GM12878 (cell line): ENCODE data around the gene GBX1. TPM values are rescaled to one million over a fixed set of nuclear protein-coding genes. Genes with fewer than 3 reads are reported as not detected.

Experiments used
- ATAC-seq: fragments of 200-7000 bp; cut with Tn5 transposase; 3 replicates; pipeline ENCODE4 v1.9.1; 2020; ENCODE audit warnings: mild to moderate bottlenecking, moderate library complexity
- BruUV-seq: library from RNA; stranded (reverse); fragments of 400-500 nt; replicated peaks from 2 replicates; lab custom pipeline; 2021; lab: Mats Ljungman, UMichigan
- CTCF ChIA-PET: fragments of 300-600 bp; sonication (Branson Sonifier 250); formaldehyde crosslinking; extraction: SDS; loops from one replicate; lab custom pipeline; 2021; ENCODE audit warnings: inconsistent platforms; lab: Yijun Ruan, JAX
- POLR2A ChIA-PET: fragments of 350-600 bp; formaldehyde crosslinking; extraction: SDS; loops from one replicate; lab custom pipeline; 2021; ENCODE audit warnings: inconsistent platforms; lab: Charles Lee
- RAD21 ChIA-PET: fragments of 300-600 bp; sonication (Branson Sonifier 250); formaldehyde crosslinking; loops from one replicate; lab custom pipeline; 2023; ENCODE audit warnings: antibody characterized with exemption; ENCODE audit not compliant: unreplicated experiment; lab: Charles Lee
- SMC1A ChIA-PET: fragments of 300-600 bp; sonication (Branson Sonifier 250); formaldehyde crosslinking; loops from one replicate; lab custom pipeline; 2023; ENCODE audit not compliant: unreplicated experiment, uncharacterized antibody; lab: Charles Lee
- DNase-seq: peaks from one replicate; pipeline ENCODE4 v3.0.0-alpha.2; 2011; ENCODE audit warnings: low read depth, low spot score
- FAIRE-seq: peaks from 3 replicates; lab custom pipeline; 2011; peaks lifted over from hg19 to GRCh38; lab: Jason Lieb, UNC
- H2AFZ ChIP-seq: 2 replicates; pipeline ENCODE4 v1.6.0; 2011; ENCODE audit warnings: low read depth, low read length, control low read depth; ENCODE audit not compliant: control insufficient read depth
- H3K27ac ChIP-seq: 2 replicates; pipeline ENCODE4 v1.5.1; 2011; ENCODE audit warnings: control low read depth; ENCODE audit not compliant: control insufficient read depth, insufficient read depth
- H3K27me3 ChIP-seq, 2 experiments: replicated peaks in 1 of 2; 2 replicates each; pipeline versions ENCODE4 v1.6.0 to v1.6.1; 2011; ENCODE audit warnings: low read length in 1 of 2; ENCODE audit not compliant: control insufficient read depth in 2 of 2, insufficient read depth in 2 of 2
- H3K36me3 ChIP-seq, 2 experiments: 2 replicates each; pipeline ENCODE4 v1.5.1; 2011; ENCODE audit warnings: low read length in 1 of 2; ENCODE audit not compliant: control insufficient read depth in 2 of 2, insufficient read depth in 2 of 2
- H3K4me1 ChIP-seq: 2 replicates; pipeline ENCODE4 v1.6.1; 2011; ENCODE audit warnings: mild to moderate bottlenecking, low read length, moderate library complexity, mixed read lengths; ENCODE audit not compliant: control insufficient read depth, insufficient read depth
- H3K4me2 ChIP-seq: 2 replicates; pipeline ENCODE4 v1.6.0; 2011; ENCODE audit warnings: control low read depth; ENCODE audit not compliant: control insufficient read depth, insufficient read depth
- H3K4me3 ChIP-seq: fragments of 200-600 bp; sonication (generic); 2 replicates; pipeline ENCODE4 v1.5.1; 2016
- H3K79me2 ChIP-seq: 2 replicates; pipeline ENCODE4 v1.6.0; 2011; ENCODE audit warnings: low read length; ENCODE audit not compliant: control insufficient read depth, insufficient read depth
- H3K9ac ChIP-seq: 2 replicates; pipeline ENCODE4 v1.8.0; 2011; ENCODE audit warnings: low read length, control low read depth, mixed read lengths; ENCODE audit not compliant: control insufficient read depth, insufficient read depth
- H3K9me3 ChIP-seq: replicated peaks from 3 replicates; pipeline ENCODE4 v1.5.1; 2011; ENCODE audit warnings: mild to moderate bottlenecking, low read length; ENCODE audit not compliant: control insufficient read depth, insufficient read depth
- H4K20me1 ChIP-seq: 2 replicates; pipeline ENCODE4 v1.6.0; 2011; ENCODE audit not compliant: control insufficient read depth, insufficient read depth
- EED ChIP-seq: sonication (generic); IDR thresholded peaks from 2 replicates; pipeline ENCODE4 v1.6.1; 2016; ENCODE audit warnings: antibody characterized with exemption, low read depth
- FOXM1 ChIP-seq: IDR thresholded peaks from 2 replicates; pipeline ENCODE4 v1.6.1; 2012; ENCODE audit warnings: low read depth, mild to moderate bottlenecking, inconsistent platforms, low read length, moderate library complexity
- IKZF2 ChIP-seq, 2 experiments: fragments of 450-650 bp; IDR thresholded peaks; 2 replicates each; pipeline ENCODE4 v1.6.1; 2017; ENCODE audit warnings: mild to moderate bottlenecking in 2 of 2, moderate library complexity in 2 of 2
- JUNB ChIP-seq: IDR thresholded peaks from 2 replicates; pipeline ENCODE4 v1.6.1; 2016; ENCODE audit warnings: antibody characterized with exemption, mild to moderate bottlenecking
- KDM1A ChIP-seq: fragments of 200-600 bp; sonication (generic); IDR thresholded peaks from 2 replicates; pipeline ENCODE4 v1.6.1; 2016; ENCODE audit warnings: borderline replicate concordance
- LARP7 ChIP-seq: fragments of 450-650 bp; IDR thresholded peaks from 2 replicates; pipeline ENCODE4 v1.6.1; 2017; ENCODE audit warnings: mild to moderate bottlenecking
- MTA3 ChIP-seq: IDR thresholded peaks from 2 replicates; pipeline ENCODE4 v1.6.1; 2012; ENCODE audit warnings: low read length, inconsistent platforms, borderline replicate concordance
- NFIC ChIP-seq: IDR thresholded peaks from 2 replicates; pipeline ENCODE4 v1.6.1; 2012; ENCODE audit warnings: low read depth, mild to moderate bottlenecking, inconsistent platforms, low read length, moderate library complexity
- NR2F1 ChIP-seq: fragments of 450-650 bp; conservative IDR thresholded peaks from 2 replicates; pipeline ENCODE4 v1.6.1; 2017; ENCODE audit warnings: mild to moderate bottlenecking
- SIN3A ChIP-seq: IDR thresholded peaks from 2 replicates; pipeline ENCODE4 v1.6.1; 2012; ENCODE audit warnings: low read depth, low read length, improper control_type of control experiment
- TAF1 ChIP-seq: IDR thresholded peaks from 2 replicates; pipeline ENCODE4 v1.6.1; 2011; ENCODE audit warnings: mild to moderate bottlenecking, low read depth, low read length, borderline replicate concordance
- TARDBP ChIP-seq: IDR thresholded peaks from 2 replicates; pipeline ENCODE4 v1.6.1; 2016; ENCODE audit warnings: borderline replicate concordance
- WGBS: methylation state at CpG from one replicate; pipeline ENCODE4 v1.1.6; 2016; ENCODE audit warnings: low lambda C conversion rate; ENCODE audit not compliant: insufficient replicate concordance, insufficient coverage; ENCODE audit errors: missing lambda C conversion rate; 5-methylcytosine and 5-hydroxymethylcytosine counted together
- in situ Hi-C: fragments of 300-500 bp; cut with MboI; formaldehyde crosslinking; loops from 9 replicates; pipeline ENCODE4 v1.14.3; 2018; ENCODE audit warnings: mixed read lengths
- intact Hi-C: fragments of 100-400 bp; cut with micrococcal nuclease; formaldehyde crosslinking; loops from one replicate; pipeline ENCODE4 v1.14.2; 2022; ENCODE audit not compliant: unreplicated experiment
- polyA plus RNA-seq, 11 experiments: library from polyadenylated mRNA; depleted of rRNA in 4 of 11; unstranded in 6 of 11; stranded (reverse) in 5 of 11; fragments of >200 nt; fragmentation: Nextera tagmentation in 4 of 11; fragmentation: Illumina TruSeq in 1 of 11; extraction: Ambion mirVana in 4 of 11; extraction: Trizol in 1 of 11; gene quantifications; 1 replicate in 1 of 11; 2 replicates in 10 of 11; pipeline versions ENCODE4 v1.2.1 to v1.2.3, GENCODE V29; 2011 to 2016; ENCODE audit warnings: inconsistent platforms in 2 of 11, missing spikeins in 2 of 11, low read depth in 1 of 11
- total RNA-seq, 4 experiments: library from RNA; depleted of rRNA in 3 of 4; stranded (reverse); fragments of >200 nt in 3 of 4; fragmentation: Illumina TruSeq in 1 of 4; extraction: Trizol in 1 of 4; gene quantifications; 2 replicates each; pipeline versions ENCODE4 v1.2.1 to v1.2.3, GENCODE V29; 2013 to 2021

Gene GBX1
- total and polyA plus RNA-seq, 10 of the 15 experiments (the other 5 are each of a cell fraction or from before 2014, with no cell fraction given) = not detected

DNA sequence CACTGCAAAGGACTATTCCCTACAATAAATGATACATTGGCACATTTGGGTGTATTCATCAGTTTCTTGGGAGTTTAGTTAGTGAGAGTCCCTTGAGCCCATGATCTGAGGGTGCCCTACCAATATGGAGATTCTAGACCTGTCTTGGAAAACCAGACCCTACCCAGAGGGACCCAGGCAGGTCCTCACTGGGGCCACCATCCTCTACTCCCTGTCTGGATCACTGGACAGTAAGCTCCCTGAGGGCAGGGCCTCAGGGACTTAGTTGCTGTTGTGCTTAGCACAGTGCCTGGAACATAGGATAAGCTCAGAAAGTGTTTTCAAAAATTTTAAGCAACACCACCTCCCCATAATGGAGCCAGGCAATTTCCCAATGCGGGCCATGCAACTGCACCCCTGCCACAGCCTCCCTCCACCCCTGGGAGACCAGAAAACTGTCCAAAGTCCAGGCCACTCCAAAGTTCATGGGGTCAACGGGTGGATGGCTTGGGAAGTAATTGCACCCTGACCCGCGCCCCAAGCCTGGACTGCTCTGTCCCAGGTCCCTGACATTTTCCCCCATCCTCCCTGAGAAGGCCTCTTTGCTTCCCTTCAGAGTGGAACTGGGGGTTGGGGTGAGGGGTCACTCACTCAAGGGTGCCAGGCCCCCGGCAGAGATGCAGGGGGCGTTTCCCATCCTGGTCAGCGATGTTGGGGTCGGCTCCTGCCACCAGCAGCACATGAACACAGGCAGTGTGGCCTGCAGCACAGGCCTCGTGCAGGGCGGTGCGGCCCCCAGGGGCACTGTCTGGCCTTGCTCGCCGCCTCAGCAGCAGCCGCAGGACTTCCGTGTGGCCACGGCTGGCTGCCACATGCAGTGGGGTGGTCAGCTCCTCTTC lies 18.5 kb upstream of the GBX1 start:
- ChIA-PET CTCF (no interaction called here), SMC1A (no interaction called here), RAD21 (no interaction called here), POLR2A (no interaction called here)
- no peaks in the 10 kb centered on the region for H3K36me3 ChIP-seq
- DNase-seq (no peak), FAIRE-seq (no peak), ATAC-seq (no peak)
- WGBS = 47% methylated on average over 15 of the region's 16 CpGs
- no peak overlapping the region for H3K4me3 ChIP-seq
- H3K27me3 ChIP-seq = peaks cover 0 to 3% of the 10 kb centered on the region in 2 experiments; a peak in 1 of 4 replicates
- no peak overlapping the region for H3K27ac ChIP-seq
- peaks cover 7% of the 10 kb centered on the region for H3K4me1 ChIP-seq
- in situ Hi-C loops = no loop called here
- H3K9ac ChIP-seq = no peak overlapping the region
- TF ChIP-seq MTA3 (no peak), TARDBP (no peak), IKZF2 (IDR thresholded peaks at IDR 0.05) (no peak), LARP7 (no peak), NFIC (no peak), KDM1A (no peak), JUNB (no peak), SIN3A (no peak)
- no peak overlapping the region for H3K4me2 ChIP-seq
- H3K9me3 ChIP-seq = no peaks in the 10 kb centered on the region
- no TSS peak for BruUV-seq
- intact Hi-C loops = no loop called here
- H4K20me1 ChIP-seq = no peaks in the 10 kb centered on the region; the same call in 1 of the 2 replicates
- H2AFZ ChIP-seq = no peak overlapping the region
- no peaks in the 10 kb centered on the region for H3K79me2 ChIP-seq

- no peak for FAIRE-seq
- Histone ChIP-seq H3K9ac (no peak overlapping the region), H3K9me3 (no peaks in the 10 kb centered on the region), H3K27me3 (peaks cover 0 to 4% of the 10 kb centered on the region in 2 experiments; a peak in 3 of 4 replicates)
- ChIA-PET POLR2A (no interaction called here), CTCF (no interaction called here), SMC1A (no interaction called here)
- BruUV-seq = no TSS peak
- ATAC-seq = no peak
- TF ChIP-seq NR2F1 = no peak
- no peak for TF ChIP-seq TAF1
- no peak for TF ChIP-seq EED
- TF ChIP-seq FOXM1 = no peak
- TF ChIP-seq, all 136 proteins: peak for 0
- Histone ChIP-seq H2AFZ (no peak overlapping the region), H3K4me2 (no peak overlapping the region), H3K36me3 (no peaks in the 10 kb centered on the region), H3K4me3 (no peak overlapping the region), H3K79me2 (no peaks in the 10 kb centered on the region), H4K20me1 (no peaks in the 10 kb centered on the region; the same call in 1 of the 2 replicates), H3K27ac (no peak overlapping the region), H3K4me1 (no peaks in the 10 kb centered on the region)
- DNase-seq = no peak
- RAD21 ChIA-PET = no interaction called here
- intact Hi-C loops = no loop called here
- 53% methylated on average over 22 of the region's 22 CpGs for WGBS
- in situ Hi-C loops = no loop called here
These were observed 13.5 kb upstream of the GBX1 start for GRCh38 chr7:151181011-151181431.
